ENCODE results near the gene UBTD2. TPM values are rescaled to one million over a fixed set of nuclear protein-coding genes. Genes with fewer than 3 reads are reported as not detected.
"Not testable (repeated sequence)": the region's sequence is repeated elsewhere in the genome, so short reads cannot be mapped to it uniquely, and the experiment has no call there.

The UBTD2 gene
- total RNA-seq, 1 donor from 2014 or later: 18.8 TPM

GRCh38 chr5:172211676-172212075 is 71.9 kb downstream of the UBTD2 start:
- no peaks in the 10 kb centered on the region for H3K9me3 ChIP-seq
- TF ChIP-seq CTCF (IDR thresholded peaks at IDR 0.05): no peak
- no peaks in the 10 kb centered on the region for H3K27me3 ChIP-seq
- no peak for DNase-seq
- no peaks in the 10 kb centered on the region for H3K4me1 ChIP-seq
- peaks cover 19% of the 10 kb centered on the region for H3K36me3 ChIP-seq
- no peak for ATAC-seq
- no peak overlapping the region for H3K27ac ChIP-seq
- H3K4me3 ChIP-seq: no peak overlapping the region
- intact Hi-C loops (cut with DNase I): no loop called here

GRCh38 chr5:172209714-172210113 is 73.8 kb downstream of the UBTD2 start:
- H3K27ac ChIP-seq: no peak overlapping the region
- no peak for ATAC-seq
- no peaks in the 10 kb centered on the region for H3K4me1 ChIP-seq
- H3K9me3 ChIP-seq: no peaks in the 10 kb centered on the region
- H3K4me3 ChIP-seq: no peak overlapping the region
- peaks cover 19% of the 10 kb centered on the region for H3K36me3 ChIP-seq
- no peaks in the 10 kb centered on the region for H3K27me3 ChIP-seq
- DNase-seq: no peak
- no peak for TF ChIP-seq CTCF (IDR thresholded peaks at IDR 0.05)
- intact Hi-C loops (cut with DNase I): no loop called here

GRCh38 chr5:172207511-172207910 is 76.1 kb downstream of the UBTD2 start:
- intact Hi-C loops (cut with DNase I): no loop called here
- no peak for TF ChIP-seq CTCF (IDR thresholded peaks at IDR 0.05)
- H3K4me1 ChIP-seq: no peaks in the 10 kb centered on the region
- H3K27me3 ChIP-seq: no peaks in the 10 kb centered on the region
- H3K36me3 ChIP-seq: peaks cover 19% of the 10 kb centered on the region
- DNase-seq (no peak), ATAC-seq (no peak)
- H3K4me3 ChIP-seq: no peak overlapping the region
- no peak overlapping the region for H3K27ac ChIP-seq
- H3K9me3 ChIP-seq: no peaks in the 10 kb centered on the region

- H3K9me3 ChIP-seq; ATAC-seq; intact Hi-C loops (cut with DNase I); H3K27ac ChIP-seq; H3K4me3 ChIP-seq; H3K27me3 ChIP-seq; H3K36me3 ChIP-seq; DNase-seq; H3K4me1 ChIP-seq: not testable (repeated sequence)
These were observed 77.6 kb downstream of the UBTD2 start for GRCh38 chr5:172205984-172206383.

GRCh38 chr5:172200476-172200875 is 83.1 kb downstream of the UBTD2 start:
- Histone ChIP-seq H3K36me3 (no peaks in the 10 kb centered on the region), H3K27ac (no peak overlapping the region), H3K4me3 (no peak overlapping the region), H3K27me3 (no peaks in the 10 kb centered on the region), H3K4me1 (no peaks in the 10 kb centered on the region), H3K9me3 (no peaks in the 10 kb centered on the region)
- intact Hi-C loops (cut with DNase I): no loop called here
- ATAC-seq: no peak
- DNase-seq: no peak
- no peak for TF ChIP-seq CTCF (IDR thresholded peaks at IDR 0.05)

- ATAC-seq (no peak), DNase-seq (no peak)
- Histone ChIP-seq H3K36me3 (no peaks in the 10 kb centered on the region), H3K4me1 (no peaks in the 10 kb centered on the region), H3K4me3 (no peak overlapping the region), H3K9me3 (no peaks in the 10 kb centered on the region), H3K27me3 (no peaks in the 10 kb centered on the region), H3K27ac (no peak overlapping the region)
- TF ChIP-seq CTCF (IDR thresholded peaks at IDR 0.05): no peak
- intact Hi-C loops (cut with DNase I): no loop called here
These were observed 84.1 kb downstream of the UBTD2 start for GRCh38 chr5:172199446-172199845.

- H3K9me3 ChIP-seq; H3K4me1 ChIP-seq; H3K4me3 ChIP-seq; H3K27me3 ChIP-seq; intact Hi-C loops (cut with DNase I); H3K36me3 ChIP-seq; DNase-seq; ATAC-seq; H3K27ac ChIP-seq: not testable (repeated sequence)
These were observed 85.8 kb downstream of the UBTD2 start for GRCh38 chr5:172197775-172198174.

Data from upper lobe of right lung (tissue), 1 donor.